Measurements from ENCODE around the gene TBC1D8. TPM values are rescaled to one million over a fixed set of nuclear protein-coding genes. Genes with fewer than 3 reads are reported as not detected.
"Not testable (repeated sequence)": the region's sequence is repeated elsewhere in the genome, so short reads cannot be mapped to it uniquely, and the experiment has no call there.

TBC1D8 gene
- total and polyA plus RNA-seq, 3 donors from 2014 or later, result 62.2 to 125 (median 90.1) TPM

GRCh38 chr2:101057051-101057933 is 93.9 kb downstream of the TBC1D8 start:
- WGBS, 2 donors, result 87 to 88% methylated on average over 5 of the region's 5 CpGs
- no peaks in the 10 kb centered on the region for H3K36me3 ChIP-seq (ENCODE audit: low read depth, missing control alignments)
- H3K27me3 ChIP-seq, result no peaks in the 10 kb centered on the region
- no peak overlapping the region for H3K27ac ChIP-seq
- H3K4me3 ChIP-seq, result no peak overlapping the region
- TF ChIP-seq POLR2A (IDR thresholded peaks at IDR 0.05) (no peak), CTCF (IDR thresholded peaks at IDR 0.05) (no peak)
- H3K4me1 ChIP-seq, result no peaks in the 10 kb centered on the region
- no peaks in the 10 kb centered on the region for H3K9me3 ChIP-seq
- intact Hi-C loops (cut with DNase I; ENCODE audit: low total_unique reads), result no loop called here
- no peak for DNase-seq

- WGBS, 2 donors, result 67 to 72% methylated on average over 3 of the region's 3 CpGs
- intact Hi-C loops (cut with DNase I; ENCODE audit: low total_unique reads), result no loop called here
- TF ChIP-seq CTCF (IDR thresholded peaks at IDR 0.05) (no peak), POLR2A (IDR thresholded peaks at IDR 0.05) (no peak)
- Histone ChIP-seq H3K27me3 (no peaks in the 10 kb centered on the region), H3K4me3 (no peak overlapping the region), H3K9me3 (no peaks in the 10 kb centered on the region), H3K4me1 (no peaks in the 10 kb centered on the region), H3K27ac (no peak overlapping the region), H3K36me3 (ENCODE audit: low read depth, missing control alignments) (no peaks in the 10 kb centered on the region)
- no peak for DNase-seq
Observed at GRCh38 chr2:101053117-101053516, 98.1 kb downstream of the TBC1D8 start.

- Histone ChIP-seq H3K36me3 (ENCODE audit: low read depth, missing control alignments) (no peaks in the 10 kb centered on the region), H3K4me1 (no peaks in the 10 kb centered on the region), H3K27me3 (no peaks in the 10 kb centered on the region), H3K4me3 (no peak overlapping the region), H3K9me3 (no peaks in the 10 kb centered on the region), H3K27ac (no peak overlapping the region)
- WGBS, 2 donors, result 94 to 97% methylated on average over 5 of the region's 5 CpGs
- intact Hi-C loops (cut with DNase I; ENCODE audit: low total_unique reads), result no loop called here
- no peak for DNase-seq
- no peak for TF ChIP-seq CTCF (IDR thresholded peaks at IDR 0.05)
- TF ChIP-seq POLR2A (IDR thresholded peaks at IDR 0.05), result no peak
Observed at GRCh38 chr2:101052147-101052546, 99.0 kb downstream of the TBC1D8 start.

GRCh38 chr2:101050886-101051285 is 100.3 kb downstream of the TBC1D8 start:
- H3K27ac ChIP-seq; intact Hi-C loops (cut with DNase I; ENCODE audit: low total_unique reads); H3K9me3 ChIP-seq; DNase-seq; H3K4me1 ChIP-seq; H3K27me3 ChIP-seq; H3K36me3 ChIP-seq (ENCODE audit: low read depth, missing control alignments); H3K4me3 ChIP-seq: not testable (repeated sequence)
- 95 to 97% methylated on average over 6 of the region's 6 CpGs for WGBS, 2 donors

- TF ChIP-seq POLR2A (IDR thresholded peaks at IDR 0.05) (no peak), CTCF (IDR thresholded peaks at IDR 0.05) (no peak)
- H3K27ac ChIP-seq, result no peak overlapping the region
- H3K36me3 ChIP-seq (ENCODE audit: low read depth, missing control alignments), result no peaks in the 10 kb centered on the region
- no peaks in the 10 kb centered on the region for H3K27me3 ChIP-seq
- no peaks in the 10 kb centered on the region for H3K9me3 ChIP-seq
- intact Hi-C loops (cut with DNase I; ENCODE audit: low total_unique reads), result no loop called here
- DNase-seq, result no peak
- no peaks in the 10 kb centered on the region for H3K4me1 ChIP-seq
- WGBS, 2 donors, result 97% methylated on average over 3 of the region's 3 CpGs
- no peak overlapping the region for H3K4me3 ChIP-seq
Observed at GRCh38 chr2:101048756-101049155, 102.4 kb downstream of the TBC1D8 start.

Data from testis (tissue), 3 donors.